HepG2 (cell line): ENCODE results near the gene MORF4L2. TPM values are rescaled to one million over a fixed set of nuclear protein-coding genes. Genes with fewer than 3 reads are reported as not detected.

ENCODE experiments used
- AHDC1 ChIP-seq: sonication (generic); formaldehyde crosslinking; IDR thresholded peaks from 2 replicates; pipeline ENCODE4 v1.5.1; 2020; ENCODE audit warnings: mild to moderate bottlenecking, missing genetic modification reagents, borderline replicate concordance
- ELF3 ChIP-seq: IDR thresholded peaks from 2 replicates; pipeline ENCODE4 v1.6.1; 2016; ENCODE audit warnings: missing genetic modification reagents, missing compliant biosample characterization
- GMEB1 ChIP-seq: sonication (generic); formaldehyde crosslinking; IDR thresholded peaks from 2 replicates; pipeline ENCODE4 v1.5.1; 2020; ENCODE audit warnings: missing genetic modification reagents, mild to moderate bottlenecking, borderline replicate concordance
- NONO ChIP-seq, 2 experiments: fragments of 450-650 bp in 1 of 2; sonication (generic) in 1 of 2; formaldehyde crosslinking in 1 of 2; IDR thresholded peaks in 1 of 2; conservative IDR thresholded peaks in 1 of 2; 2 replicates each; pipeline versions ENCODE4 v1.6.1 to v1.8.0; 2017 to 2022; ENCODE audit warnings: mild to moderate bottlenecking in 1 of 2, missing genetic modification reagents in 1 of 2, moderate library complexity in 1 of 2
- SNAPC4 ChIP-seq: sonication (generic); formaldehyde crosslinking; IDR thresholded peaks from 2 replicates; pipeline ENCODE4 v1.4.0; 2020; ENCODE audit warnings: mild to moderate bottlenecking, missing genetic modification reagents
- ZFP36L2 ChIP-seq: sonication (generic); formaldehyde crosslinking; IDR thresholded peaks from 2 replicates; pipeline ENCODE4 v1.4.0; 2020; ENCODE audit warnings: missing genetic modification reagents
- polyA plus RNA-seq, 8 experiments: library from polyadenylated mRNA; depleted of rRNA in 3 of 8; stranded (reverse) in 7 of 8; unstranded in 1 of 8; fragments of >200 nt; fragmentation: Illumina TruSeq in 4 of 8; extraction: Trizol in 4 of 8; gene quantifications; 2 replicates each; pipeline versions ENCODE4 v1.2.1 to v1.2.3, GENCODE V29; 2011 to 2016; ENCODE audit warnings: low read depth in 4 of 8, missing spikeins in 1 of 8, mixed read lengths in 1 of 8; ENCODE audit not compliant: insufficient read depth in 1 of 8
- total RNA-seq, 5 experiments: library from RNA; depleted of rRNA; stranded (reverse); fragments of >200 nt; fragmentation: Illumina TruSeq; extraction: Trizol; gene quantifications; 2 replicates each; pipeline ENCODE4 v1.2.3, GENCODE V29; 2016; ENCODE audit warnings: low read depth in 1 of 5
- TF ChIP-seq, protein P1 (sequence below): IDR thresholded peaks from 2 replicates; pipeline ENCODE4 v1.6.1; 2016; ENCODE audit warnings: missing compliant biosample characterization, missing genetic modification reagents, borderline replicate concordance
- TF ChIP-seq, protein P2 (sequence below): sonication (generic); formaldehyde crosslinking; IDR thresholded peaks from 2 replicates; pipeline ENCODE4 v1.5.0; 2020; ENCODE audit warnings: mild to moderate bottlenecking, missing genetic modification reagents, borderline replicate concordance

Gene MORF4L2
- total and polyA plus RNA-seq, 2 of the 13 experiments (the other 11 are each of a cell fraction or from before 2014, with no cell fraction given) = 358 to 469 TPM

- TF ChIP-seq SNAPC4 (CRISPR knock-in tag) (no peak), GMEB1 (CRISPR knock-in tag) (peak; percentile 71; the same call in 1 of the 2 replicates), NONO (IDR thresholded peaks at IDR 0.05) (no peak), NONO (CRISPR knock-in tag; conservative IDR thresholded peaks at IDR 0.05) (peak; percentile 54; the same call in 1 of the 2 replicates), ZFP36L2 (CRISPR knock-in tag) (no peak), AHDC1 (no peak), ELF3 (CRISPR knock-in tag) (peak; percentile 65; the same call in 1 of the 2 replicates)
- TF ChIP-seq, protein P1, sequence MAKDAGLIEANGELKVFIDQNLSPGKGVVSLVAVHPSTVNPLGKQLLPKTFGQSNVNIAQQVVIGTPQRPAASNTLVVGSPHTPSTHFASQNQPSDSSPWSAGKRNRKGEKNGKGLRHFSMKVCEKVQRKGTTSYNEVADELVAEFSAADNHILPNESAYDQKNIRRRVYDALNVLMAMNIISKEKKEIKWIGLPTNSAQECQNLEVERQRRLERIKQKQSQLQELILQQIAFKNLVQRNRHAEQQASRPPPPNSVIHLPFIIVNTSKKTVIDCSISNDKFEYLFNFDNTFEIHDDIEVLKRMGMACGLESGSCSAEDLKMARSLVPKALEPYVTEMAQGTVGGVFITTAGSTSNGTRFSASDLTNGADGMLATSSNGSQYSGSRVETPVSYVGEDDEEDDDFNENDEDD (CRISPR knock-in tag) = peak; percentile 58; the same call in 1 of the 2 replicates
- TF ChIP-seq, protein P2, sequence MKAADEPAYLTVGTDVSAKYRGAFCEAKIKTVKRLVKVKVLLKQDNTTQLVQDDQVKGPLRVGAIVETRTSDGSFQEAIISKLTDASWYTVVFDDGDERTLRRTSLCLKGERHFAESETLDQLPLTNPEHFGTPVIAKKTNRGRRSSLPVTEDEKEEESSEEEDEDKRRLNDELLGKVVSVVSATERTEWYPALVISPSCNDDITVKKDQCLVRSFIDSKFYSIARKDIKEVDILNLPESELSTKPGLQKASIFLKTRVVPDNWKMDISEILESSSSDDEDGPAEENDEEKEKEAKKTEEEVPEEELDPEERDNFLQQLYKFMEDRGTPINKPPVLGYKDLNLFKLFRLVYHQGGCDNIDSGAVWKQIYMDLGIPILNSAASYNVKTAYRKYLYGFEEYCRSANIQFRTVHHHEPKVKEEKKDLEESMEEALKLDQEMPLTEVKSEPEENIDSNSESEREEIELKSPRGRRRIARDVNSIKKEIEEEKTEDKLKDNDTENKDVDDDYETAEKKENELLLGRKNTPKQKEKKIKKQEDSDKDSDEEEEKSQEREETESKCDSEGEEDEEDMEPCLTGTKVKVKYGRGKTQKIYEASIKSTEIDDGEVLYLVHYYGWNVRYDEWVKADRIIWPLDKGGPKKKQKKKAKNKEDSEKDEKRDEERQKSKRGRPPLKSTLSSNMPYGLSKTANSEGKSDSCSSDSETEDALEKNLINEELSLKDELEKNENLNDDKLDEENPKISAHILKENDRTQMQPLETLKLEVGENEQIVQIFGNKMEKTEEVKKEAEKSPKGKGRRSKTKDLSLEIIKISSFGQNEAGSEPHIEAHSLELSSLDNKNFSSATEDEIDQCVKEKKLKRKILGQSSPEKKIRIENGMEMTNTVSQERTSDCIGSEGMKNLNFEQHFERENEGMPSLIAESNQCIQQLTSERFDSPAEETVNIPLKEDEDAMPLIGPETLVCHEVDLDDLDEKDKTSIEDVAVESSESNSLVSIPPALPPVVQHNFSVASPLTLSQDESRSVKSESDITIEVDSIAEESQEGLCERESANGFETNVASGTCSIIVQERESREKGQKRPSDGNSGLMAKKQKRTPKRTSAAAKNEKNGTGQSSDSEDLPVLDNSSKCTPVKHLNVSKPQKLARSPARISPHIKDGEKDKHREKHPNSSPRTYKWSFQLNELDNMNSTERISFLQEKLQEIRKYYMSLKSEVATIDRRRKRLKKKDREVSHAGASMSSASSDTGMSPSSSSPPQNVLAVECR (CRISPR knock-in tag) = 0 out of 2 replicates have a peak, but pooled peaks have one; percentile 16
These were observed 685 bp upstream of the MORF4L2 start (continued) for GRCh38 chrX:103687073-103687695.
